ENCODE results near the gene GBGT1.
"Not testable (repeated sequence)": the region's sequence is repeated elsewhere in the genome, so short reads cannot be mapped to it uniquely, and the experiment has no call there.

GRCh38 chr9:133205481-133205887 is 41.8 kb upstream of the GBGT1 start:
- not testable (repeated sequence) for TF ChIP-seq CTCF (IDR thresholded peaks at IDR 0.05; ENCODE audit: borderline replicate concordance, extremely low read depth, low read length, poor library complexity, severe bottlenecking); EZH2 (IDR thresholded peaks at IDR 0.05; ENCODE audit: borderline replicate concordance, low read depth, low read length, severe bottlenecking)

Data from DND-41 (cell line).